IMR-90 (cell line): ENCODE measurements around the gene SHISA6.

Source experiments
- MAFK ChIP-seq: IDR thresholded peaks from 2 replicates; pipeline ENCODE4 v1.6.1; 2012; ENCODE audit warnings: low read depth, low read length, improper control_type of control experiment
- POLR2A ChIP-seq: IDR thresholded peaks from 2 replicates; pipeline ENCODE4 v1.6.1; 2012; ENCODE audit warnings: mild to moderate bottlenecking, low read depth, low read length
- TF ChIP-seq, protein P1 (sequence below): conservative IDR thresholded peaks from 2 replicates; pipeline ENCODE4 v1.5.1; 2012; ENCODE audit warnings: mild to moderate bottlenecking, low read depth, low read length, improper control_type of control experiment
- TF ChIP-seq, protein P2 (sequence below): fragments of 150-350 bp; IDR thresholded peaks from 2 replicates; pipeline ENCODE4 v1.6.1; 2017; ENCODE audit warnings: mild to moderate bottlenecking, antibody characterized with exemption, low read length, low read depth

DNA sequence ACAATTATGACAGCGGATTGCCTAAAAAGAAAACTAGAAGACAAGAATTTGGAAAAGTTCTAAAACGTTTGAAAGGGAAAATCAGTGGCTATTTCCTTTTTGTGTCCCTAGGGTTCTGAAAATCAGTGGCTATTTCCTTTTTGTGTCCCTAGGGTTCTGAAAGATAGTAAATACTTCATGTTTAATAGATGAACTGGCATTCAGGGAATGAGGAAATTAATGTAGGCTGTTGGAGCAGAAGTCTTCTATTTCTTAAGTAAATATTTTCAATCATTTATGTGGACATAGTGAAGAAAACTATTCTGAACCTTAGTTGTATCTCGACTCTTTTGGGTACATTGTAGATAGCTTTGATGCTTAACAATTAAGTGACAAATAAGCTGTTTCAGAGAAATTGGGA, 78.9 kb downstream of the SHISA6 start:
- TF ChIP-seq, protein P1, sequence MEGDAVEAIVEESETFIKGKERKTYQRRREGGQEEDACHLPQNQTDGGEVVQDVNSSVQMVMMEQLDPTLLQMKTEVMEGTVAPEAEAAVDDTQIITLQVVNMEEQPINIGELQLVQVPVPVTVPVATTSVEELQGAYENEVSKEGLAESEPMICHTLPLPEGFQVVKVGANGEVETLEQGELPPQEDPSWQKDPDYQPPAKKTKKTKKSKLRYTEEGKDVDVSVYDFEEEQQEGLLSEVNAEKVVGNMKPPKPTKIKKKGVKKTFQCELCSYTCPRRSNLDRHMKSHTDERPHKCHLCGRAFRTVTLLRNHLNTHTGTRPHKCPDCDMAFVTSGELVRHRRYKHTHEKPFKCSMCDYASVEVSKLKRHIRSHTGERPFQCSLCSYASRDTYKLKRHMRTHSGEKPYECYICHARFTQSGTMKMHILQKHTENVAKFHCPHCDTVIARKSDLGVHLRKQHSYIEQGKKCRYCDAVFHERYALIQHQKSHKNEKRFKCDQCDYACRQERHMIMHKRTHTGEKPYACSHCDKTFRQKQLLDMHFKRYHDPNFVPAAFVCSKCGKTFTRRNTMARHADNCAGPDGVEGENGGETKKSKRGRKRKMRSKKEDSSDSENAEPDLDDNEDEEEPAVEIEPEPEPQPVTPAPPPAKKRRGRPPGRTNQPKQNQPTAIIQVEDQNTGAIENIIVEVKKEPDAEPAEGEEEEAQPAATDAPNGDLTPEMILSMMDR = no peak
- no peak for TF ChIP-seq POLR2A
- TF ChIP-seq MAFK = no peak
- TF ChIP-seq, protein P2, sequence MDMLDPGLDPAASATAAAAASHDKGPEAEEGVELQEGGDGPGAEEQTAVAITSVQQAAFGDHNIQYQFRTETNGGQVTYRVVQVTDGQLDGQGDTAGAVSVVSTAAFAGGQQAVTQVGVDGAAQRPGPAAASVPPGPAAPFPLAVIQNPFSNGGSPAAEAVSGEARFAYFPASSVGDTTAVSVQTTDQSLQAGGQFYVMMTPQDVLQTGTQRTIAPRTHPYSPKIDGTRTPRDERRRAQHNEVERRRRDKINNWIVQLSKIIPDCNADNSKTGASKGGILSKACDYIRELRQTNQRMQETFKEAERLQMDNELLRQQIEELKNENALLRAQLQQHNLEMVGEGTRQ = no peak
